CD1c-positive myeloid dendritic cell (primary cell): ENCODE results near the gene ALOX5AP.
A peak's percentile ranks its signal among the peaks of the same experiment; 100 is the strongest.

Source experiments
- DNase-seq: peaks from one replicate; pipeline ENCODE4 v3.0.0-alpha.2; 2016; ENCODE audit errors: extremely low spot score

Gene ALOX5AP

DNA sequence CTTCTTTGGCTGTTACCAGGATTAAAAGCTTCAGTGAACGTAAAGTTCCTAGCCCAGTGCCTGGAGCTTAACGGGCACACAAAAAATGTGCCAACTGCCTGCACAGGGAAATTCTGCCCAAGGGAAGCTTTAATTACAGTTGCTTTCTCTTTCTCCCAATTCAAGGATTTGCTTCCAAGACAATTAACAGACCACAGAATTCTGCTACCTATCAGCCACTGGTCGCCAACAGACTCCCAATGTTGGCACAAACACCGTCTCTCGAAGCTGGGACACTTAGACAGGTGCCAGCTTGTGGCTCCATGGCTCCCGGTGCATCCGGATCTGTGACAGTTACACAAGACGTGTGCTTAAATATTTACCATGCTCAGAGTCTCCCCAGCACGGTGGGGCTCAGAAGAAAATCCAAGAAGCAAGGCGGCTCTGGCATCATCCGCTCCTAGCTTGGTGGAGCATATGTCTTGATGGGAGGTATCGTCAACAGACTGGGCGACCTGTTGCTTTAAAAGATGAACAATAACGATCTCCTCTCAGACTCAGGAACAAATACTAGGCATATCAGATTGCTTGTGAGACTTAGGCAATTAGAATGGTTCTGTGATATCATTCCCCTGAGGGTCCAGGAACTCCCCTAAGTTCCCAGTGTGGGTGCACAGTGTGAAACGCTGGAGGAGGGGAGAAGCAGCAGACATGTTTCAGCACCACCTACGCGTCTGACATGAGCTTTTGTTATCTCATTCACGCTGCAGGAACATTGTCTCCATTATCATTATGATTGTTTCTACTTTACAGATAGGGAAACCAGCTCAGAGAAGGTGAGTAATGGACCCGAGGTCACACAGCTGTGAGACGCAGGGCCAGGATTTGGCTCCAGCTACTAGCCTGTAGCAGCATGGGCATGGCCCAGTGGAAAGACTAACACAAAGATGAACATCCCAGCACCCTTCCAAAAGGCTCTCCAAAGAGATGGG is 61.6 kb downstream of the ALOX5AP start:
- no peak for DNase-seq

DNA sequence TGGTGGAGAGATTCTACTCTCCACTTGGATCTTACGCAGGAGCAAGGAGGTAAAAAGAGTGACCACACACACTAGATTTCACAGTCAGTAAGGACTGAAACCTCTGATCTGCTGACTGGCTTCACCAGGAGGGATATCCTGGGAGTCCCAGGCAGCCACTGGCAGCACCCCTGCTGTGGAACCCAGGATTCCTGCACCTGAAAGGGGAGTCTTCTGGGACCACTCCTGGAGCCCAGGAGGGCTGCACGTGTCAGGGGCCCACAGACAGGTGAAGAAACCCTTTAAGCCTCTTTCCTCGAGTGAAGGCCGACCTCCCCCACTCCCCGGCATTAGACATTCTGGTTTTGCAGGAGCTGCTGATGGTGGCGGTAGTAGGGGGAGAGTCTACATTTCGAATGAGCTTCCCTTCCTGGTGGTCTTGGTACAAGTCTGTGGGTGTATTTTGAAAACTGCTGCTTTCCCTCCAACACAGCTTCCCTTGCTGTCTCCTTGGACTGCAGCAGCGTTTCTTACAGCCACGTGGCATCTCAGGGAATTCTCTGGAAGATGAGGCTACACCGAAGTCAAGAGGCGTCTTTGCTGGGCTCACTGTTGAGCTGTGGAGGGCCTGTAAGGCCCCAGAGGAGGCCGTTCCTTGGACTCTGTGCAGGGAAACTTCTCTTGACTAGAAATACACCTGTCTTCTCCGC is 62.6 kb downstream of the ALOX5AP start:
- DNase-seq: no peak

DNA sequence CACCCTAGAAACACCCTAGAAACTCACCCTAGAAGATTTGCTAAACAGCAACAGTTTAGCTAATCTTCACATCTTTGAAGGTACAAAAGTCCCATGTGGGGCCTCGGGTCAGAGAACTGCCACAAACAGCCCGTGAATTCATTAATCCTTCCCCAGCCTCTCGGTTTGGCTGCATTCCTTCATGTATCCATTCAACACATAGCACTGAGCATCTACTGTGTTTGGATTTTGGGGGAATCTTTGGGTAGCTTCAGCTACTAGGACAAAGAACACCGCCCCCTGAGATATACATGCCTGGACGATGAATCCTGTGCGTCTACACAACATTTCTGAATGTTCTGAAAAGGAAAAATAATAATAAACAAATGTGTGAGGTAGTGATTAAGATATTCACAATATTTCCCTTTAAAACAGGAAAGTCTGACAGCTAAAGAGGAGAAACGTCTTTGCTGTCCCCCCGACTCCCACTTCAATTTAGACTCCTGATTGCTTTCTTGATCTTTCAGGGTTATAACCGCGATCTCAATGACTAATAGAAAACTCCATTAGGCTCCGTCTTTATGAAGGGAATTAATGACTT is 63.5 kb downstream of the ALOX5AP start:
- no peak for DNase-seq

DNA sequence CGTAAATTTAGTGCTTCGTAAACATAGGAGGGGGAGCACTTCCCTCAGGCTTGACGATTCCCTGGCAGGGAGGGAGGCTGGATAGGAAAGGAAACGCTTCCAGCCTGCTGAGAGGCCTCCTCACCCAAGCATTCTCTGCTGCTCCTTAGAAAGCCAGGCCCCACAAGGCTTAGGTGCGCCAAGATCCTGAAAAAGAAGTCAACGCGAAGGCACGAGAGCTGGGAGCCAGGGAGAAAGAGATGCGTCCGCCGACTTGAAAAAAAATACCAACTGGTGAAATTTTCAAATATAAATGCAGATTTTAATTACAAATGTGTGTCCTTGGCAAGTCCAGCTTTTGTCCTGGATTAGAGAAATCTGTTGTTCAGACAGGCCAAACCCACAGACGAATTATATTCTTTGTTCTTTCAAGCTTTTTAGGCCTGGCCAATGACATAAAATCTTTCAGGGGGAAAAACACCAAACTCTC is 64.0 kb downstream of the ALOX5AP start:
- no peak for DNase-seq

DNA sequence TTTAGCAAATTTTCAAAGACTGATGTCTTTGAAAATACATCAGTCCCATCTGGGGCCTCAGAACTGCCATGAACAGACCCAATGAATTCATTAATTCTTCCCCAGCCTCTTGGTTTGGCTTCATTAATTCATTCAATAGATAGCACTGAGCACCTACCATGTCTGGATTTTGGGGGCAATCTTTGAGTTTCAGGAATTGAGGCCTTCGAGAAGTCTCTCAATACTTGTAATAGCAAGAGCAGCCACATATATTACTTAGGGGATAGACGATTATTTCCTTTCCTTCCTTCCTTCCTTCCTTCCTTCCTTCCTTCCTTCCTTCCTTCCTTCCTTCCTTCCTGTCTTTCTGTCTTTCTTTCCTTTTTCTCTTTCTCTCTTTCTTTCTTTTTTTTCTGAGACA is 64.8 kb downstream of the ALOX5AP start:
- no peak for DNase-seq

DNA sequence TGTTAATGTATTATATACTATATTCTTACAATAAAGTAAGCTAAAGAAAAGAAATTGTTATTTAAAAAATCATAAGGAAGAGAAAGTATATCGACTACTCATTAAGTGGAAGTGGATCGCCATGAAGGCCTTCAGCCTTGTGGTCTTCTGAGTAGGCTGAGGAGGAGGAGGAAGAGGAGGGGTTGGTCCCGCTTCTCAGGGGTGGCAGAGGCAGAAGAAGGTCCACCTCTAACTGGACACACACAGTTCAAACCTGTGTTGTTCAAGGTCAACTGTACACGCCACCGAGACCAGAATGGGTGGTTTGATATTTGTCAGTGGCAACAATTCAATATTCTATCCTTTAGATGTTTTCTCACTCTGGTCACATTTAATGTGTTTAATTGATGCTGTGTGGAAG is 67.2 kb downstream of the ALOX5AP start:
- peak; percentile 40 for DNase-seq

DNA sequence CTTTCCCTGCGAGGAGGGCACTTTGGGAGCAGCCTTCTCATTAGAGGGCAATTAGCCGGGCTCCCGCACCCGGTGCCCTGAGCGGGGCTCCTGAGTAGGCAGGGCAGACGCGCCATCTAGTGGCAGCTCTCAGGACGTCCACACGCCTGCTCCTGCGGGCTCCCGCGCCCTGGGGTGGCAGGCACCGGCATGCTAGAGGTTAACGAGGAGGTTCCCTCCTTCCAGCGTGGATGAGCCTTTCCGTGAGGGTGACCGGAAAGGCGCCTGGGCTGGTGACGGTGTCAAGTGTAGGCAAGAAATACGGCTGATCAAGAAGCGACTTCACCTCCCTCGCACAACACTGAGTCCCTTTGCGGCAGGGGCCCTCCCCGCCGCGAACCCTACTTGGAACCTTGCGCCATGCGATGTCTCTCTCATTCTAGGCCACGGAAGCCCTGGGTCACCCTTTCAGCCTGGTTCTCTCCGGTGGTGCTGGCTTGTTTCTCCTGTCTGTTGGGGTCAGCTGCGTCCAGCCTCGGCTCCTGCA is 67.7 kb downstream of the ALOX5AP start:
- peak; percentile 87 for DNase-seq

DNA sequence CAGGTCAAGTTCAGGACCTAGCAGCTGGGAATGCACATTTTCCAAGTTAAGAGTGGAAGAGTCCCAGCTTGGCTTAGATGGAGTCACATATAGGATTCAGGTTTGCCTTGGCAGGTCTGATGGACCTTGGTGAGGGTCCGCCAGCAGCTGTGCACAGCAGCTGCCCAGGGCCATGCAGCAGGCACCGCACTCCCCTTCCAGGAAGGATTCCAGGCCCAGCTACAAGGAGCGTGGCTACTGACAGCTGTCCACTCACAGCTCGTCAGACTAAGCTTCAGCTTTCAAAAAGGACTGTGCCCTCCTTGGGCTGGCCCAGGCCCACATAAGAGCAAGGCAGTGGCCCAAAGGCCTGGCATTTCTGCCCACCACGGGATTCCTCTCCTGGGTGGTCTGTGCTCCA is 68.4 kb downstream of the ALOX5AP start:
- DNase-seq: no peak

DNA sequence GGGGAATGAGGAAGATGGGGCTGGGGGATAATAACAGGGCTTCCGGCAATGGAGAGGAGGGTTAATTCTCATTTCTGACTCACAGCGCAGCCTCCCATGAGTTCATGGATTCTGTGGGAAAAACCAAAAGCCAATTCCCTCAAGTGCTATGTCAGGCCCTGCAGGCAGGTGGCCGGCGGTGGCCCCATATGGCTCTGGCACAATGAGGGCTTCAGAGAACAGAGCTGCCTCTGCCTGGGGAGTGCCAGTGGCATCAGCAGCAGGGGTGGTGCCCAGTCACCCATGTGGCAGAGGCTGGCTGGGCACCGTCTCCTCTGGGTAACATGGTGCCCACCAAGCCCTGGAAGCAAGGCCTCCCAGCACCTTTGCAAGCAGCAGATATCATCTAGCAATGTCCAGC is 69.1 kb downstream of the ALOX5AP start:
- DNase-seq: no peak

DNA sequence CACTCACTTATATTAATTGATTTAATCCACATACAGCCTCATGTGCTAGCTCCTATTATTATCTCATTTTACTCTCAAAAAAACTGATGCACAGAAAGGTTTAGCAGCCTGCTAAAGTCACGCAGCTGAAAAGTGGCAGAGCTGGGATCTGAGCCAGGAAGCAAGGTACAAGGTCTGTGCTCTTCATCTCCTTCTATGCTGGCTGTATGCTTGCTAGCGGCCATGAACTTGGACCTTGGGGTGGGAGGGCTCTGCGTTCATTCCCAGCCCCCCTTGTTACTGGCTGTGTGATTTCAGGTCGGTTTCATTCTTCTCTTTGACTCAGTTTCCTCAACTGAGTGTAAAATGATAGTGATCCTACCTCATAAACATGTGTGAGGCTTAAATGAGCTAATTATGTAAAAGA is 69.8 kb downstream of the ALOX5AP start:
- no peak for DNase-seq

DNA sequence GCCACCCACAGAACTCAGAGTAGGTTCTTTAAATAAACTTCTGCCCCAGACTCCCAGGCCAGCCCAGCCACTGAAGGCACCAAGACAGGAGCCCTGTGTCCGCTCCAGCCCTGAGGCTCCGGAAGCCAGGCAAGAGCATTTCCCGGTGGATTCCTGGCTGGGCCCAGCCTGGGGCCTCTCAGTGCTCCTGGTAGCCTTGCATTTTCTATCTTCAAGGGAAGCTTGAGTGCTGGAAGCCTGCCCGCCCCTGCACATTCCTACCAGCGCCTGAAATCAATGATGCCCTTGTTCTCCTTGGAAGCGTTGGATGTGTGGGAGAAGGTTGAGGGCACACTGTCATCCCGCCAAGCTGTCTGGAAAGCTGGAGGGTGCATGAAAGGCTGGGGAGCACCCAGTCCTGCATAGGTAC is 70.3 kb downstream of the ALOX5AP start:
- DNase-seq: no peak

DNA sequence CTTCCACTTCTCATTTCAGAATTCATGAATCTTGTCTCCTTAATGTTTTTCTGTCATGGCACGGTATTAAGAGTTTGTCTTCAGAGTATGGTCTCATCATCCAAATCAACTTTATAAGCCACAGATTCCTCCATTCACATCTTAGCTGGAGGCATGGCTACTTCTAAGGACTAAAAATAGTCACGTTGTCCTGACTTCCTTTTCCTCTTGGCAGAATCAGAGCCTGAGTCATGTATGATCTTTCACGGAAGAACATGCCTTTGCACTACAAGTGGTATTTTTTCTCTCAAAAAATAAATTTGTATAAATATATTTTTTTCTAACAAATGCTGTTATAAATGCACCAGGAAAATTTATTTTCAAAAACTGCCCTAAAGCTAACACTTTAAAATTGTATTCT is 71.4 kb downstream of the ALOX5AP start:
- peak; percentile 67 for DNase-seq

DNA sequence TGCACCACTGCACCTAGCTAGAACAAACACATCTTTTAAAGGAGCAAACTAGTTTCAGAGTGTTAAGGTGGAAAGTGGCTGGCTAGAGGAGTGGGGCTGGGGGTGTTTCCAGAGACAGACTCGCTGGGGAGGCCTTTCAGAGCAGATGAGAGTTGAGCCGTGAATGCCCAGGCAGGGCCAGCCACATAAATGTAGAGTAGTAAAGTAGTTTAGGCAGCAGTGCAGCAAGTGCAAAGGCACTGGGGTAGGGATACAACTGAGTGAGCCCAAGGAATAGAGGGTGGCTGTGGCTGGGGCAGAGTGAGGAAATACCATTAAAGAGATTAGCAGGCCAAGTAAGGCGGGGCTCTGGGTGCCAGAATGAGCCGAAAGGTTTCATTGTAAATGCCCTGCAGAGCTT is 72.0 kb downstream of the ALOX5AP start:
- DNase-seq: no peak

DNA sequence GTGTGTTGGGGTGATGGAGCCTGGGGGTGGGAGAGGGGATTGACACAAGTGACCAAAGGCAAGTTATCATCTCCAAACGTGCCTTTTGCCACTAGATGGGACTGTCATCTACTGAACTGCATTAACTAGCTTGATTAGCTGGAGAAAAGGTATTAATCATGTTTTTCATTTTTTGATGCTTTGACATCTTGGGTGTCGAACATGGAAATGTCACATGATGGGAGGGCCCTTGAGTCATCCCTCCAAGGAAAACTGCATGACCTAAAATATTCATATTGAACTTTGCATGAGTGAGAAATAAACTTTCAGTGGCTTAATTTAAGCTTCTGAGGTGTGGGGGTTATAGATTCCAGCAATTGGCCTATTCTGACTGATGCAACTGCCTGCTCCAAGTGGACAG is 73.3 kb downstream of the ALOX5AP start:
- DNase-seq: no peak

DNA sequence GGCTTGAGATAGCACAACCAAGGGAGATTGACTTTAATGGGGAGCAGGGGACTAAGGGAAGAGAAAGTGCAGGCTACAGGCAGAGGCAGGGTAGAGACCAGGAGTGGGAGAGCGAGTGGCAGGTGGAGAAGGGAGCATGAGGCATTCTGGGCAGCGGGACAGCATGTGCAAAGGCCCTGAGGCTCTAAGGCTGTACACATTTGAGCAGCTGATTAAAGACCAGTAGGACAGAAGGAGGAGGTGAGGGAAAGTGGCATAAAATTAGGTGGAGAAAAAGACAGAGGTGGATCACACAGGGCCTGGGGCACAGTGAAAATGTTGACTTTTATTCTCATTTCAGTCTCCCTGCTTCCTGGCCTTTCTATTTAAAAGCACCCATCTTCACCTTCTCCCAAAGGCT is 74.4 kb downstream of the ALOX5AP start:
- no peak for DNase-seq

DNA sequence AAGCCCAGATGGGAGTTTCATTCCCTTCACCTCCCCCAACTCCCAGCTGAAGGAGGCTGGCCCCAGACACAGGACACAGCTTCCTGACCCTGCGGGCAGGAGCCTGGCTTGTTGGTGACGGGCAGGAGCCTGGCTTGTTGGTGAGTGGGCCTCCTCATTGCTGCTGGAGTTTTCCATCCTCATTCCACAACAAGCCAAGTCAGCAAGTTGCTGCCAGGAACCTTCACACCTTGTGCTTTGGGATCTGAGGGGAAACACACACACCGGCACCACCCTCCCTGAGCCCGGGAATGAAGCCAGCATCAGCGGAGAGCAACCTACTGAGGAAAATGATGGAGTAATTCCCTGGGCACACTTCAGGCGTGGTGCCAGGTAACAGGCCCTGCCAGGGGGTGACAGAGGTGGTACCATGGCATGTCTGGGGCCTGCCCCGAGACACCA is 74.9 kb downstream of the ALOX5AP start:
- no peak for DNase-seq

DNA sequence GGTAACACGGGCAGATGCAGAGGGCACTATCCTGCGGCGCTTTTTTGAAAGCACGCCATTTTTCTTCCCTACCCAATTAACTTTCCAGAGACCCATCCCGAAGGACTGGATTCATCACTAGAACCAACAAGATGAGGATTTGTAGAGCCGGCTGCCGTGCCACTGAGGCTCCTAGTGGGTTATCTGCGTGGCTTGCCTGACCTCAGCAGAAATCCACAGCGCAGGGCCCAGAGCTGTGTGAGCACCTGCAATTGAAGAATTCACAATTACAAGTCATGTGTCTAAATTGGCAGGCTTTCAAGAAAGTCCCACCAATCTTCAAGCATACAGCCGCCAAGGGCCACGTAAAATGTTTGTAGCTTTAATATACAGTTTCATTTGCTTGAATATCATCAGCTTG is 75.5 kb downstream of the ALOX5AP start:
- no peak for DNase-seq
